GM06990 (cell line): ENCODE results near the gene PNPLA2.

ENCODE experiments used
- DNase-seq: peaks from one replicate; pipeline ENCODE4 v3.0.0-alpha.2; 2011; ENCODE audit not compliant: insufficient read length; ENCODE audit errors: extremely low read depth
- H3K27me3 ChIP-seq: replicated peaks from 2 replicates; pipeline ENCODE4 v1.6.0; 2011; ENCODE audit warnings: low read length; ENCODE audit not compliant: control insufficient read depth, insufficient read depth
- H3K36me3 ChIP-seq: 2 replicates; pipeline ENCODE4 v1.5.1; 2011; ENCODE audit warnings: low read length; ENCODE audit not compliant: control insufficient read depth, insufficient read depth
- H3K4me3 ChIP-seq: replicated peaks from 2 replicates; pipeline ENCODE4 v1.5.1; 2011; ENCODE audit warnings: low read depth, mild to moderate bottlenecking, control low read depth, low read length
- TF ChIP-seq, protein P1 (sequence below): IDR thresholded peaks from 2 replicates; pipeline ENCODE4 v1.5.1; 2011; ENCODE audit warnings: low read length, control low read depth, mild to moderate bottlenecking, inconsistent platforms; ENCODE audit not compliant: insufficient read depth, poor library complexity, severe bottlenecking

Gene PNPLA2

DNA sequence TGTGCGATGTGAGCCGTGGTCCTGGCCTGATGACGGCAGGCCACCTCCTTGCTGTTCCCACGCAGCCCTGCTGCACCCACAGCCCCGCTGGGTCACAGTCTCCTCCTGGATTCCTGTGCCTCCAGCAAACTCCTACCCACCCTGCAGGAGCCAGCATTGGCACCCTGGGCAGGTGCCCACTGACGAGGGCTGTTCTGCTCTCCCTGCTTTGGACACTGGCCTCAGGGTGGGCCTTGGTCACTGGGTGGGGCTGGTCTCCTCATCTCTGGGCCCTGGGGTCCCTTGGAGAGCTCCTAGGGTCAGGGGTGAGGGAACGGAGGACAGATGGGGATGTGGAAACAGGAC is 36.6 kb downstream of the PNPLA2 start:
- TF ChIP-seq, protein P1, sequence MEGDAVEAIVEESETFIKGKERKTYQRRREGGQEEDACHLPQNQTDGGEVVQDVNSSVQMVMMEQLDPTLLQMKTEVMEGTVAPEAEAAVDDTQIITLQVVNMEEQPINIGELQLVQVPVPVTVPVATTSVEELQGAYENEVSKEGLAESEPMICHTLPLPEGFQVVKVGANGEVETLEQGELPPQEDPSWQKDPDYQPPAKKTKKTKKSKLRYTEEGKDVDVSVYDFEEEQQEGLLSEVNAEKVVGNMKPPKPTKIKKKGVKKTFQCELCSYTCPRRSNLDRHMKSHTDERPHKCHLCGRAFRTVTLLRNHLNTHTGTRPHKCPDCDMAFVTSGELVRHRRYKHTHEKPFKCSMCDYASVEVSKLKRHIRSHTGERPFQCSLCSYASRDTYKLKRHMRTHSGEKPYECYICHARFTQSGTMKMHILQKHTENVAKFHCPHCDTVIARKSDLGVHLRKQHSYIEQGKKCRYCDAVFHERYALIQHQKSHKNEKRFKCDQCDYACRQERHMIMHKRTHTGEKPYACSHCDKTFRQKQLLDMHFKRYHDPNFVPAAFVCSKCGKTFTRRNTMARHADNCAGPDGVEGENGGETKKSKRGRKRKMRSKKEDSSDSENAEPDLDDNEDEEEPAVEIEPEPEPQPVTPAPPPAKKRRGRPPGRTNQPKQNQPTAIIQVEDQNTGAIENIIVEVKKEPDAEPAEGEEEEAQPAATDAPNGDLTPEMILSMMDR: no peak
- Histone ChIP-seq H3K4me3 (no peak overlapping the region), H3K36me3 (no peaks in the 10 kb centered on the region), H3K27me3 (no peaks in the 10 kb centered on the region; the same call in 1 of the 2 replicates)
- DNase-seq: no peak

DNA sequence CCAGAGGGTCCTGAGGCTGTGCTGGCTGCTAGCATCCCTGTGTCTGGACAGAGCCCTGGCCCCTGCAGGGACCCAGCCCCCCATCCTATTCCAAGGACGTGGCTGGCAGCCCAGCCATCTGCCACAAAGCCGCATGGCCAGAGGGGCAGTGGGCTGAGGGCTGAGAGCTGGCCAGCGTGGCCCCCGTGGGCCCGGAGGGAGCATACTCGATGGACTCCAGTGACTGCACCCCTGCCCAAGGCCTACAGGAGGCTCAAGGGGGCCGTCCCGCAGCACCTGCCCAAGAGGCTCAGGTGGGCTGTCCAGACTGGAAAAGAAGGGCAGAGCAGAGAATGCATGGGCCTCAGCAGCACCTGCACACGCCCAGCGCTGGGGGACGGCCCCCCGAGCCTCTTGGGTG is 37.1 kb downstream of the PNPLA2 start:
- H3K36me3 ChIP-seq: no peaks in the 10 kb centered on the region
- no peak for DNase-seq
- no peaks in the 10 kb centered on the region; the same call in 1 of the 2 replicates for H3K27me3 ChIP-seq
- H3K4me3 ChIP-seq: no peak overlapping the region
- TF ChIP-seq, protein P1: no peak

- H3K4me3 ChIP-seq: no peak overlapping the region
- no peaks in the 10 kb centered on the region; the same call in 1 of the 2 replicates for H3K27me3 ChIP-seq
- TF ChIP-seq, protein P1: no peak
- DNase-seq: no peak
- no peaks in the 10 kb centered on the region for H3K36me3 ChIP-seq
Measured at GRCh38 chr11:856397-856796, 37.7 kb downstream of the PNPLA2 start.

DNA sequence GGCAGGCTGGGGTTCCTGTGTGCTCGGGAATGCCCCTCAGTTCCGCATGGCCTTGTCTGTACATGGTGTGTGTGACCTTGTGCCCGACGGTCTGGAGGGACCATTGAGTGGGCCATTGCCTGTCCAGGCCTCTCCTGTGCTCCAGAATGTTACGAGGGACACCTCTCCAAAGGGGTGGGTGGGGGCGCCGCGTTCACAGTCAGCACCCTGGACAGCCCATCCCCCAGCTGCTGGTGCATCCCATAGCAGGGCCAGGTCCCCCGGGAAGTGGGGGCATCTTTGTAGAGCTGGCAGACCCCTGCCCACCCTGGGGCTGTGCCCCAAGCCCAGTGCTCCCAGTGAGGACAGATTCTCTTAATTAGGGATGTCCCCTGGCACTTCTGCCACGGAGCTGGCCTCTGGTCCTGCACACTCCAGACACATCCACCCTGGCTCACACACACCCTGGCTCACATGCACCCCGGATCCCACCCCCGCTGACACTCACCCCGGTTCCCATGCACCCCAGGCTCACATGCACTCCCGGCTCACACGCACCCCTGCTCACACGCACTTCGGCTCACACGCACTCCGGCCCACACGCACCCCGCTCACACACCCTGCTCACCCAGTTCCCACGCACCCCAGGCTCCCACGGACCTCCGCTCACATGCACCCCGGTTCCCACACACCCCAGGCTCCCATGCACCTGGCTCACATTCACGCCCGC is 39.5 kb downstream of the PNPLA2 start:
- H3K4me3 ChIP-seq: no peak overlapping the region
- H3K36me3 ChIP-seq: no peaks in the 10 kb centered on the region
- DNase-seq: no peak
- TF ChIP-seq, protein P1: no peak
- no peaks in the 10 kb centered on the region for H3K27me3 ChIP-seq

GRCh38 chr11:858762-859339 is 40.1 kb downstream of the PNPLA2 start:
- Histone ChIP-seq H3K36me3 (no peaks in the 10 kb centered on the region), H3K27me3 (no peaks in the 10 kb centered on the region), H3K4me3 (no peak overlapping the region)
- TF ChIP-seq, protein P1: no peak
- no peak for DNase-seq
